T-helper 2 cell treated with Interferon-gamma antibody and Interleukin-4, amounts not matched to agents 100 ng/mL and 5 ng/mL, for 36 hours (primary cell): ENCODE measurements around the gene DNAL1. TPM values are rescaled to one million over a fixed set of nuclear protein-coding genes. Genes with fewer than 3 reads are reported as not detected.
"Not testable (repeated sequence)": the region's sequence is repeated elsewhere in the genome, so short reads cannot be mapped to it uniquely, and the experiment has no call there.

Experiments
- intact Hi-C: fragments of 100-400 bp; cut with micrococcal nuclease; formaldehyde crosslinking; loops from one replicate; pipeline ENCODE4 v1.15.1; 2023
- total RNA-seq: library from RNA; stranded (reverse); gene quantifications from 2 replicates; pipeline ENCODE4 v1.2.3, GENCODE V29; 2022

DNAL1 gene
- total RNA-seq, 1 donor from 2014 or later, result 4.7 TPM

DNA sequence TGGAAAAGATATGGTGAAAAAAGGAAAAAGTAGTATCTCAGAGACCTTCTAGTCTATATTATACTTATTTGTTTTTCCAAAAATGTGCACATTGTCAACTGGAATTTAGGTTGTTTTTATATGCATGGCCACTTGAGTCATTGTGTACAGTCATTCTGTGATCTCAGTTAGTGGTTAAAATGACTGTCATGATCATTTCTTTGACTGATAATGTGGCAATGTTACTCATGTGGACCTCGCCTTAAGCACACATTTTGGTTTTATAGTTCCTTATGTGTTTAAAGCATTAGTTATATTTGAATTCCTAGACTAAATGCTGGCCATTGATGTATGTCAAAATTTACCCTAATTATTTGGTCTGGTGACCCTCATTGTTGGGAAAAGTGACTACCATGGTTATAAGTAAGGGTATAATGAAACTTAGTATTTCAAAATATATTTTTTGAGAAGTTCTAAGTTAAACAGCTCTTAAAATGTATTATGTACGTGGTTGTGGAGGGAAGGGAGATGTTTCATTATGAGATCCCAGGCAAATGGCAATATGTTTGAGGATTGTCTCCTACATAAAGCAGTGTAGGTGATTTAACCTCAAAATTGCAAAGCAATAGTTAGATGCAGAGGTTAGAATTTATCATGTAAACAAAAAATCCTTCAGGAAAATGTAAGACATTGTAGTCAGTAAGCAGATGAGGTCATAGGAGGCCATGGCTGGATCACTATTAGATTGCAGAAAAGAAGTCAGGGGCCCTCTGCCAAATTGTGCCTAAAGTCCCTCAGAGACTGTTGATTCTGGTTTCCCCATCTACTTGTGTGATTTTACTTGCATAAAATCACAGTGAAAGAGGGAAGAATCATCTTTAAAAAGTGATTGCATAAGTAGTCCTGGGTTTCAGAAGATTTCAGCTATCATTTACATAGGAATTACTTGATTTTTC lies 51.9 kb downstream of the DNAL1 start:
- intact Hi-C loops, result no loop called here

GRCh38 chr14:73700325-73700724 lies 55.5 kb downstream of the DNAL1 start:
- intact Hi-C loops, result no loop called here

DNA sequence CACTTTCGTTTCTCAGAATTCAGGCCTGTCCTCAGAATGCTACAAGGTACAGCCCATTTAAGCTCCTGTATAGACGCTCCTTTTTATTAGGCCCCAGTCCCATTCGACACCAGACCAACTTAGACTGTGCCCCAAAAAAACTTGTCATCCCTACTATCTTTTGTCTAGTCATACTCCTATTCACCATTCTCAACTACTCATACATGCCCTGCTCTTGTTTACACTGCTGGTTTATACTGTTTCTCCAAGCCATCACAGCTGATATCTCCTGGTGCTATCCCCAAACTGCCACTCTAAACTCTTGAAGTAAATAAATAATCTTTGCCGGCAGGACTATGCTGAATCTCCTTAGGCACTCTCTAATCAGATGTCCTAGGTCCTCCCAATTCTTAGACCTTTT lies 63.3 kb downstream of the DNAL1 start:
- intact Hi-C loops, result not testable (repeated sequence)

GRCh38 chr14:73709904-73710469 lies 65.2 kb downstream of the DNAL1 start:
- intact Hi-C loops, result loop anchor here (5.0 kb wide), 1 partner anchor 242 kb away; the partner anchor contains the start of genes COQ6 and FAM161B

DNA sequence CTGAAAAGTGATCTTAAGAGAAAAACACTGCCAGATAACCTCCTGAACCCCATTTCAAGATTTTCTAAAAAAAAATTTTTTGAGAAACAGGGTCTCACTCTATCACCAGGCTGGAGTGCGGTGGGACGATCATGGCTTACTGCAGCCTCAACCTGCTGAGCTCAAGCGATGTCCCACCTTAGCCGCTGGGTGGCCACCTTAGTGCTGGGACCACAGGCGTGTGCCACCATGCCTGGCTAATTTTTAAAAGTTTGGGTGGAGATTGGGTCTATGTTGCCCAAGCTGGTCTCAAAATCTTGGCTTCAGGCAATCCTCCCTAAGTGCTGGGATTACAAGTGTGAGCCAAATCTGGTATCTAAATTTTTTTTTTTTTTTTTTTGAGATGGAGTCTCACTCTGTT lies 66.0 kb downstream of the DNAL1 start:
- intact Hi-C loops, result loop anchor here (5.0 kb wide), 1 partner anchor 242 kb away; the partner anchor contains the start of genes COQ6 and FAM161B

DNA sequence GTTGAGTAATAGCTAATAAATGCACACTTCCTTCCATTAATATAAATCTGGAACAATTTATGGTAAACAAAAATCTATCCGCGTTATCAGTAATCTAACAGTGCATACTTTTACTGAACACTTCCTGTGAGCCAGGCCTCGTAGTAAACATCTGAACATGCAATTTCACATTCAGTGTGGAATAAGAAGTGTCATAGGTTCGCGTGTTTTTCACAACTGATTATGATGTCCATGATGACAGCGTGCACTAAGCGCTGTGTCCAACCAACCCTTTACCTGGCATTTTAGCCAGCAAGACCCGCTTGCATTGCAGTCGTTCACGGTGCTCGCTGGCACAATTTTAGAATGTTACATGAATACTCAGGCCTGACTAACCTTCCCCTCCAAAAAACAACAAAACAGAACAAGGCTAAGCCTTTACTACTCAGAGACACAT lies 67.3 kb downstream of the DNAL1 start:
- intact Hi-C loops, result loop anchor here (5.0 kb wide), 1 partner anchor 240 kb away; the partner anchor contains the start of genes COQ6 and FAM161B

- intact Hi-C loops, result loop anchor here (5.0 kb wide), 1 partner anchor 240 kb away; the partner anchor contains the start of genes COQ6 and FAM161B
Observed at GRCh38 chr14:73712540-73713180, 67.9 kb downstream of the DNAL1 start.

GRCh38 chr14:73713206-73713802 lies 68.5 kb downstream of the DNAL1 start:
- intact Hi-C loops, result loop anchor here (5.0 kb wide), 1 partner anchor 239 kb away; the partner anchor contains the start of genes COQ6 and FAM161B

DNA sequence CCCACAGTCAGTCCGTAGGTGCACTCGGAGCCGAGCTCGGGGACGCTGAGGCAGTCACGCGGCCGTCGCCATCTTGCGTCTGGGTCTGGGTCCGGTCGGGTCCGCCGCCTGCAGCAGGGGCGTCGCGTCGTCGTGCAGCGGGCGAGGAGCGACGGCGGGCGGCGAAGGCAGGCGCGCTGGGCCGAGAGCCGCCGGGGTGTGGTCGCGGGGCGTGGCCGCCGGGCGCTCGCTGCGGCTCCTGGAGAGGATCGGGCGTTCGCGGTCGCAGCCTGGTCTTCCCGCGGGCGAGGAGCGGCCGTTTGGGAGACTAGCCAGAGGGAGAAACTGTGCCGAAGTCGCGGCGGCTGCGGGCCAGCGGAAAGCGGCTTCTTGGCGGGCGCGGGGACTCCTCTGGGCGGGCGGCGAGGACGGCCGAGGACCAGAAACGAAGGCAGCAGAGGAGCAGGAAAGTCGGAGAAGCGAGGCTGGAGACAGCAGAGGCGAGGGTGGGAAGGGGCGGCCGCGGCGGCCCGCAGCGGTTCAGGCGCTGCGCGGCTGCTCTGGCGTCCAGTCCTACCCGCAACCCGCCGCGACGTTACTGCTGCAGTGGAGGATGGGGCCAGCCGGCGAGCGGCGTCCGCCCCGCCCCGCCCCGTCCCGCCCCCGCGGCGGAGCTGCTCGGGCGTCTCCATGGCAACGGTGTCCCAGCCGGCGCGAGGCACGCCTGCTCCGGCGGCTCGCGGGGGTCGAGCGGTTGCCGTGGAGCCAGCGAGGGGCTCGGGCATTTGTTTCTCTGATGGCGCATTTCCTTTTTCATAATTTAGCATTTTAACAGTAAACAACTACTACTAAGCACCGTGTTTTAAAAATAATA lies 69.2 kb downstream of the DNAL1 start, which contains the start of gene PNMA1:
Gene PNMA1, minus strand, starts transcription at position 582 of the 853 bp plus-strand sequence. CDS start 745 bp downstream, outside the sequence.
- intact Hi-C loops, result loop anchor here (1.0 to 5.0 kb wide), 3 partner anchors 46 to 238 kb away; partner anchors contain the start of genes COQ6 and FAM161B

- intact Hi-C loops, result loop anchor here (1.0 to 5.0 kb wide), 3 partner anchors 46 to 238 kb away; partner anchors contain the start of genes COQ6 and FAM161B
Observed at GRCh38 chr14:73714656-73715081, 69.9 kb downstream of the DNAL1 start.

- intact Hi-C loops, result no loop called here
Observed at GRCh38 chr14:73715707-73716106, 70.9 kb downstream of the DNAL1 start.

- intact Hi-C loops, result no loop called here
Observed at GRCh38 chr14:73717266-73717665, 72.5 kb downstream of the DNAL1 start.

GRCh38 chr14:73717711-73718417 lies 73.1 kb downstream of the DNAL1 start:
- intact Hi-C loops, result no loop called here

DNA sequence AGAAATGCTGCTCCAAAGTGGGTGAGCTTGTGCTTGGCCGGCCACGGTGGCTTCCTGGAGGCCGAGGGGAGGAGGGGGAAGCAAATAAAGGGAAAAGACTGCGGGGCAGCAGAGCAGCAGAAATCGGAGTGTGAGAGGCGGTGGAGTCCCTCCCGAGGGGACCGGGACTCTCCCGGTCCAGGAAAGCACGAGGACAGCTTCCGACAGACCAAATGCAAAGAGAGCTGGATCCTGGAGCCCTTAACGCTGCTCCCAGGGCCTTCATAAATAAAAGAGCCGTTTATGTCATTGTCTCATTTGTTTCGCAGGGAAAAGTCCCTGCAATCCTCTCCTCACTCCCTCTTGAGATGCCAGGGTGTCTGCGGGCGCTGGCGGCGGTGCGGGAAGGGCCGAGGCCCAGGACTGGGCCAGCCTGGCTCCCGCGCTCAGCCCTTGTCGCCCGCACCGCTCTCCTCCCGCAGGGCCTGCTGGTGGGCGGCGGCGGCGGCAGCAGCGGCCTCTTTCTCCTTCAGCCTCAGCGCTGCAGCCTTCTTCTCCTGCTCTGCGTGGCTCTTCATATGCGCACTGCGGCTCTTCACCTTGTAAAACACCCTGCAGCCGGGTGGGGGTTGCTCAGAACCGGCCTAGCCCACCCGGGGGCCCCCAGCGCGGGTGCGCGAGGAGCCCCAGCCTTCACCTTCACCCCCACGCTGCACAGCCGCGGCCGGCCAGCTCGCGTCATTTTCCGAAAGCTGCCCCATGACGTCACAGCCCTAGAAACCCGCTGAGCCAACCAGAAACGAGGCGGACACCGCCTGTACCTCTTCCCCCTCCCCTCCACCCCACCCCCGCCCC lies 73.8 kb downstream of the DNAL1 start:
- intact Hi-C loops, result no loop called here

DNA sequence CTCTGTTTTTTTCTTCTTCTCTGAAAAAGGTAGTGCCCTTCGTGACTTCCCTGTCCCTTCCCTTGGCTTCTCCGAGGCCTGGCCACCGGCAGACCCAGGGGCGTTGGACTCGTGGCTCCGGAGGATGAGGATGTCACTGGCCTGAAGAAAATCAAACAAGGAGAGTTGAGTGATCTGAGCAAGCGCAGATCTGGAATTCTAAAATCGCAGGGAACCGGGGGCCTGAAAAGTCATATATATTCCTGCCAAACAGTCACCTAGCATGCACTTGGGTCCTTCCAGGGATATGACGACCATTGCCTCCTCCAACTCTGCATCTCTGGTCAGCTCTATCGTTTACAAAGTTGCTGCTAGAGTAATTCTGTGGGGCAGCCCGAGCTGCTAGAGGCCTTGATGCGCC lies 74.6 kb downstream of the DNAL1 start:
- intact Hi-C loops, result no loop called here

DNA sequence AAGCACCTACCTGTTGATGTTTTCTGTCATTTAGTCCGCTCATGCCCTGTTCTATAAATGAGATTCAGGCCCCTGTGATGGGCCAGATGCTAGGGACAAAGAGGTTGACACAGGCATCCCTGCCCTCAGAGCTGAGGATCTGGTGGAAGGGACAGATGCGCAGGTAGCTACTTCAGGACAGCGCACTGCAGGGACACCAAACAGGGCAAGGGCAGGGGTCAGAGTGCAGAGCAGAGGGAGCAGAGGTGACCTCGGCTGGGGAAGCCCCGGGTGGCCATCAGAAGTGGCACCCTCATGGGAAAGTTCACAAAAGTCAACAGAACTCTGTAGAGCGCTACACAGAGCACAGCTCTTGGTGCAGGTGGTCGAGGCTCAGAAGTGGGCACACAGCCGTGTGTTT lies 75.0 kb downstream of the DNAL1 start:
- intact Hi-C loops, result no loop called here

- intact Hi-C loops, result no loop called here
Observed at GRCh38 chr14:73720636-73721035, 75.8 kb downstream of the DNAL1 start.

DNA sequence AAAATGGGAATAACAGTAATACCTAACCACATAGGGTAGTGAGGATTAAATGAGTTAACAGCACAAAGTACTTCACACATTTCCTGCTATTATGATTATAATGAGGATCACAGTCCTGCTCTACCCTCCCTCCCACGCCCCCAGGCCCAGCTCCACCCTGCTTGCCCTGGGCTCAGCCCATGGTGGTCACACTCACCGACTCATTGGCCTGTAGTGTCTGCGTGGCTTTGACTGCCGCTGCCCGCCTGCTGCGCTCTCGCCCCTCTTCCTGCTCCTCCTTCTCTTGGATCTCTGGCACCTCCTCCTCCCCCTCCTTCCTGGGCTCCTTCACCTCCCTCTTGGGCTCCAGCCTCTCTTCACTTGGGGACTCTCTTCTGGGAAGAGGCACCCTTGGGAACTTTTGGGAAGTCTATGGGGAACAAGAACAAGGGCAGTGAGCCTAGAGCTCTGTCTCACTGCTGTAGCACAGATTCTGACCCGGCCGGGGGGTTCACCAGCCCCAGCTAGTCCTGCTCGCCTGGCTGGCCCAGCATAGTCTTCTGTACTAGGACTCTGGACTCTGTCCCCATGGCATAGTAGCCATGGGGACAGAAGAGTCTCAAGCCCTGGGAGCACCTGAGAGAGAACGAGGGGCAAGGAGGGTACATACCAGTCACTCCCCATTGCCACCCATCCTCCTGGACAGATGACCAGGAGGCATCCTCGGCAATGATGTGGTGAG lies 76.5 kb downstream of the DNAL1 start:
- intact Hi-C loops, result no loop called here
